Neural cell (in vitro differentiated cells): Measurements from ENCODE around the gene HPSE2.

ENCODE experiments used
- EP300 ChIP-seq: fragments of 450-650 bp; conservative IDR thresholded peaks from 2 replicates; pipeline ENCODE4 v1.6.1; 2014; ENCODE audit warnings: antibody characterized with exemption, mild to moderate bottlenecking, moderate library complexity; ENCODE audit not compliant: poor library complexity, severe bottlenecking
- TF ChIP-seq, protein P1 (sequence below): IDR thresholded peaks from 2 replicates; pipeline ENCODE4 v1.6.1; 2012; ENCODE audit warnings: borderline replicate concordance
- TF ChIP-seq, protein P2 (sequence below): fragments of 450-650 bp; IDR thresholded peaks from 2 replicates; pipeline ENCODE4 v1.5.1; 2014; ENCODE audit warnings: antibody characterized with exemption, mild to moderate bottlenecking, moderate library complexity; ENCODE audit not compliant: poor library complexity, severe bottlenecking

DNA sequence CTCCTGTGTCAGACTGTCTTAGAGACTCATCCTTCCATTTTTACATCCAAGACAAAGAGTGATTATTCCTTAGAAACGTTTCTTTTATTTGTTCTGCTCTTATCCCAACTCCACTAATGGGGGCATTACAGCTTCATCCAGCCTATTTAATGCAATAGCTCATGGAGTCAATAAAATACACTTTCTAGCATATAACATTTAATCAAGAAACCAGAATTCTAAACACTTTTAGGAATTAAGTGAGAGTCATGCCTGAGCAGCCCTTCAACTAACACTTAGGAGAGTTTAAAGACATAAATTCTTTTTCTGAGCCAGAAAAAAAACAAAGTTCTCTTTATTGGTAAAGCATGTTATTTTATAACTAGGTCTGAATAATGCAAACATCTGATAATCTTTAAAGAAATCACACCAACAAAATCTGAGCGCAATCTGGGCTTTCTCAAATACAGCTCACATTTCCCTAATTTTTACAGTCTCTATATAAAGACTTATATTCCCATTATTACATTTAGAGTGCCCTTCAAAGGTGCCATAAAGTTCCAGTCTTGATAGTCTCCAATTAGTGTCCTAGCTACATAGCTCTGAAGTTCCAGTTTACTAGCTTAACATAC is 427.3 kb downstream of the HPSE2 start:
- TF ChIP-seq, protein P1, sequence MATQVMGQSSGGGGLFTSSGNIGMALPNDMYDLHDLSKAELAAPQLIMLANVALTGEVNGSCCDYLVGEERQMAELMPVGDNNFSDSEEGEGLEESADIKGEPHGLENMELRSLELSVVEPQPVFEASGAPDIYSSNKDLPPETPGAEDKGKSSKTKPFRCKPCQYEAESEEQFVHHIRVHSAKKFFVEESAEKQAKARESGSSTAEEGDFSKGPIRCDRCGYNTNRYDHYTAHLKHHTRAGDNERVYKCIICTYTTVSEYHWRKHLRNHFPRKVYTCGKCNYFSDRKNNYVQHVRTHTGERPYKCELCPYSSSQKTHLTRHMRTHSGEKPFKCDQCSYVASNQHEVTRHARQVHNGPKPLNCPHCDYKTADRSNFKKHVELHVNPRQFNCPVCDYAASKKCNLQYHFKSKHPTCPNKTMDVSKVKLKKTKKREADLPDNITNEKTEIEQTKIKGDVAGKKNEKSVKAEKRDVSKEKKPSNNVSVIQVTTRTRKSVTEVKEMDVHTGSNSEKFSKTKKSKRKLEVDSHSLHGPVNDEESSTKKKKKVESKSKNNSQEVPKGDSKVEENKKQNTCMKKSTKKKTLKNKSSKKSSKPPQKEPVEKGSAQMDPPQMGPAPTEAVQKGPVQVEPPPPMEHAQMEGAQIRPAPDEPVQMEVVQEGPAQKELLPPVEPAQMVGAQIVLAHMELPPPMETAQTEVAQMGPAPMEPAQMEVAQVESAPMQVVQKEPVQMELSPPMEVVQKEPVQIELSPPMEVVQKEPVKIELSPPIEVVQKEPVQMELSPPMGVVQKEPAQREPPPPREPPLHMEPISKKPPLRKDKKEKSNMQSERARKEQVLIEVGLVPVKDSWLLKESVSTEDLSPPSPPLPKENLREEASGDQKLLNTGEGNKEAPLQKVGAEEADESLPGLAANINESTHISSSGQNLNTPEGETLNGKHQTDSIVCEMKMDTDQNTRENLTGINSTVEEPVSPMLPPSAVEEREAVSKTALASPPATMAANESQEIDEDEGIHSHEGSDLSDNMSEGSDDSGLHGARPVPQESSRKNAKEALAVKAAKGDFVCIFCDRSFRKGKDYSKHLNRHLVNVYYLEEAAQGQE, result no peak
- TF ChIP-seq, protein P2, sequence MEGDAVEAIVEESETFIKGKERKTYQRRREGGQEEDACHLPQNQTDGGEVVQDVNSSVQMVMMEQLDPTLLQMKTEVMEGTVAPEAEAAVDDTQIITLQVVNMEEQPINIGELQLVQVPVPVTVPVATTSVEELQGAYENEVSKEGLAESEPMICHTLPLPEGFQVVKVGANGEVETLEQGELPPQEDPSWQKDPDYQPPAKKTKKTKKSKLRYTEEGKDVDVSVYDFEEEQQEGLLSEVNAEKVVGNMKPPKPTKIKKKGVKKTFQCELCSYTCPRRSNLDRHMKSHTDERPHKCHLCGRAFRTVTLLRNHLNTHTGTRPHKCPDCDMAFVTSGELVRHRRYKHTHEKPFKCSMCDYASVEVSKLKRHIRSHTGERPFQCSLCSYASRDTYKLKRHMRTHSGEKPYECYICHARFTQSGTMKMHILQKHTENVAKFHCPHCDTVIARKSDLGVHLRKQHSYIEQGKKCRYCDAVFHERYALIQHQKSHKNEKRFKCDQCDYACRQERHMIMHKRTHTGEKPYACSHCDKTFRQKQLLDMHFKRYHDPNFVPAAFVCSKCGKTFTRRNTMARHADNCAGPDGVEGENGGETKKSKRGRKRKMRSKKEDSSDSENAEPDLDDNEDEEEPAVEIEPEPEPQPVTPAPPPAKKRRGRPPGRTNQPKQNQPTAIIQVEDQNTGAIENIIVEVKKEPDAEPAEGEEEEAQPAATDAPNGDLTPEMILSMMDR, result no peak
- no peak for TF ChIP-seq EP300
